Measurements from ENCODE around the gene CREB5.
A peak's percentile ranks its signal among the peaks of the same experiment; 100 is the strongest.

CREB5 gene

GRCh38 chr7:28714459-28715120 lies 302.3 kb downstream of the CREB5 start:
- DNase-seq (ENCODE audit: low spot score): no peak

DNA sequence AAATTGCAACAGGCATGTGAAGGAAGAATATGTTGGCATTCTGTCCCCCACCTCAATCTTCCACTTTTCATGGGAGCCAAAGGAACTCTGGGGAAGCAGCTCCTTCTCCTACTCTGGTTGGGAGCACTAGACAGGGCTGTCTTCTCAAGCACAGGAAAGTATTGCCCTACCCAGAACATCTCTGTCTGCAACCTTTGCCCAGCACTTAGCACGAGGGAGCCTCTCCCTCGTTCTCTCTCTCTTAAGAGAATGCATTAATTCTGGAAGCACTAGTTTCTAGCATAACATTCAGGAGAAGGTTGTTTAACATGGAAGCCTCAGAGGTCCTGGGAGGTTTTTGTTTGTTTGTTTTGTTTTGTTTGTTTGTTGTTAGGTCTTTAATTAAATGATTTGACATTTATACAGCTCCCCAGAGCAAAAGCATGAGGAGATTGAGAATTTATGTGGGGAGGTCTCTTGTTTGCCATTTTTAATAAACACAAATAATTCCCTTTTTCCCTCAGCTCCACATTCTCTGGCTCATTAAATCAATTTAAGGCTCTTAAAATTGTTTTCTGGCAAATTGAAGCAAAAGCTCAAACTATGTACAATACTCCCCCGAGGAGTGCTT lies 305.2 kb downstream of the CREB5 start:
- no peak for DNase-seq (ENCODE audit: low spot score)

- DNase-seq (ENCODE audit: low spot score): no peak
Measured at GRCh38 chr7:28718055-28718481, 305.8 kb downstream of the CREB5 start.

GRCh38 chr7:28718545-28718944 lies 306.2 kb downstream of the CREB5 start:
- no peak for DNase-seq (ENCODE audit: low spot score)

DNA sequence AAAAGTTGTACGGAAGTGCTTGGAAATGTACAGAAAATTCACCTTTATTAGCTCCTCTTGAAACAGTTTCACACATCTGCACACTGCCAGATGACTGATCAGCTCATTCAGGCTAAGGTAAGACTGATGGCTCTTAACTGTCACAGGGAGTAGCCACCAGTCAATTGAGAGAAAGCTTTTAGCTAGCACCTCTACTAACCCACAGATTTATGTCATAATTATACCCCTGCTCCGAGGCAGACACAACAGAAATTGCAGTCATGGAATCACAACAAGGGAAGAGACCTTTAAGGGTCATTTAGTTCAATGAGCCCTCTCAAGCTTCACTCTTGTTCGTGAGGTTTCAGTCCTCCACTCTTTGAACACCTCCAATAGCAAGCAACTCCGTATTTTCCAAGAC lies 310.4 kb downstream of the CREB5 start:
- DNase-seq (ENCODE audit: low spot score): no peak

GRCh38 chr7:28723336-28723735 lies 311.0 kb downstream of the CREB5 start:
- DNase-seq (ENCODE audit: low spot score): no peak

- DNase-seq (ENCODE audit: low spot score): no peak
Measured at GRCh38 chr7:28724563-28724962, 312.2 kb downstream of the CREB5 start.

DNA sequence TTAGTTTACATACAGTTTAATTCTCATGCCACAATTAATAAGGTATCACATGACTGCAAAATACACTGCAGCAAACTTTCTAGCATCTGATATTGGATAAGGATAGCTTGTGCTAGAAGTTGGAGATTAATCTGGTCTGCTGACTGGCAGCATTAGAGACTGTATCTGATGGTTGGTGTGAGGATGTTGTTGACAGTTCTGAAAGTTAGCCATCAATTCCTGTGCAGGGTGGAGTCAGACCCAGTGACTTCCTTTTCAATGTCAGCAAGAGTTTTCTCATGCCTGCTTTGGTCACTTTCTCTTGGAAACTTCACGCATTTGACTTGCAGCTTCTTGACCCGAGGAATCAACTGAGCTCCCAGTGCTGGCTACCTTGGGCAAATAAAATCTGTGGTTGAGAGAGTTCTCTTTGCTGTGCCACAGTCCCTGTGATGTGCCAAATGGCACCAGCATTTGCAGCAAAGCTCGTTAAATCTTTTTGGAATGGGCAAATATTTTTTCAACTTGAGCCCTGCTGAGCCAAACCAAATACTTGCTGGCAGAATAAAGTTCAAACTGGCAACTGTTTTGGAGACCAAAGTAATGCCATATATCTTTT lies 312.8 kb downstream of the CREB5 start:
- DNase-seq (ENCODE audit: low spot score): no peak

- no peak for DNase-seq (ENCODE audit: low spot score)
Measured at GRCh38 chr7:28725911-28726310, 313.6 kb downstream of the CREB5 start.

GRCh38 chr7:28726555-28726954 lies 314.2 kb downstream of the CREB5 start:
- no peak for DNase-seq (ENCODE audit: low spot score)

DNA sequence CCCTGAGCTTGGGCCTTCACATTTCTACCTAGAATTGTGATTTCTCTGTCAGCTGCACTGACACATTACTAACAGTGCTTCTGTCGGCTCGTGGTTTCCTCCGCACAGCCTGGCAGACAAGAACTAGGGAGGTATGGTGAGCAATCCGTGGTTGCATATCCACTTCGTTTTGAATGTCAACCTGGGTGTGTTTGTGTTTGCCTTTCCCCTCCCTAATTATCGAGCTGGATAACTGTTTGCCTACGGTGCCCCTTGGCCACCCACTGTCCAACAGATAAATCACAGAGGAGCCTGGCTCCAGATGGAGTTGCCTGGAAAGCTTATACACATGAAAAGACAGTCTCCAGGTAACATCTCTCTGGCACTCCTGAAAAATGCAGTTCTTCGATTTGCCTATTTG lies 317.0 kb downstream of the CREB5 start:
- DNase-seq (ENCODE audit: low spot score): no peak

- DNase-seq (ENCODE audit: low spot score): no peak
Measured at GRCh38 chr7:28729727-28730126, 317.4 kb downstream of the CREB5 start.

GRCh38 chr7:28731092-28731658 lies 318.9 kb downstream of the CREB5 start:
- DNase-seq (ENCODE audit: low spot score): no peak

- peak; percentile 67 for DNase-seq (ENCODE audit: low spot score)
Measured at GRCh38 chr7:28732071-28732869, 320.0 kb downstream of the CREB5 start.

DNA sequence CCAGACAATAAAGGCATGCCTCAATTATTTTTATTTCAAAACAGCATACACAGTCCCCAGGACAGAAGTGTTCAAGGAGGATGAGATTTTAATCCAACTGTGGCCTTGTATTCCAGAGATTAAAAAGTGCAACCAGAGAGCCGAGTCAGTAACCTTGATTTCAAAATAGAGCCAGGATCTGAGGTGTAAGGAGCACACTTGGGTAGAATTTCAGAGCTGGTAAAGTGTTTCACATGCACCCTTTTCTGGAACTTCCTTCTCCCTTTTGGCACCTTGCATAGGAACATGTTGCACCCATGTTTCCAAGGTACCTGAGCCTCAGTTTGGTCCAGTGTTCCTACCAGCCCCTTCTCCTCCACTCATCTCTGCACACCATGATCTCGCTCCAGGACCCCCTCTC lies 320.7 kb downstream of the CREB5 start:
- DNase-seq (ENCODE audit: low spot score): no peak

DNA sequence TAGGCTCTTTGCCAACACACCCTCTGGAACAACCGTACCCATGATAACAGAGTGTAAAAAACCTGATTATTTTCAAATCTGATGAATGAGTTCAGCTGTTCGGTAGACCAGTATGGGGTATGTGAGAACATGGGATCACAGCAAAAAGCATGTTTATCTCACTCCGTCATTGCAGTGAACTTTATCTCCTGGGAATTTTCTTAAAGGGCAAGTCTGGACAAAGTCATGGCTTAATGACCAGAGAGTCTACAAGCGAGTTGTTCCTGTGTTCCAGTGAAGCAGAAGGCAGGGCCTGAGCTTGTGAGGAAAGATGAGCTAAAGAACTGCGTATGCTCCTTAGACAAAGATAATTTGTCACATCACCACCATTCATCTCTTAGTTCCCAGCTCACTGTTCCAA lies 326.1 kb downstream of the CREB5 start:
- no peak for DNase-seq (ENCODE audit: low spot score)

GRCh38 chr7:28739128-28739527 lies 326.8 kb downstream of the CREB5 start:
- DNase-seq (ENCODE audit: low spot score): no peak

GRCh38 chr7:28739826-28740225 lies 327.5 kb downstream of the CREB5 start:
- DNase-seq (ENCODE audit: low spot score): no peak

DNA sequence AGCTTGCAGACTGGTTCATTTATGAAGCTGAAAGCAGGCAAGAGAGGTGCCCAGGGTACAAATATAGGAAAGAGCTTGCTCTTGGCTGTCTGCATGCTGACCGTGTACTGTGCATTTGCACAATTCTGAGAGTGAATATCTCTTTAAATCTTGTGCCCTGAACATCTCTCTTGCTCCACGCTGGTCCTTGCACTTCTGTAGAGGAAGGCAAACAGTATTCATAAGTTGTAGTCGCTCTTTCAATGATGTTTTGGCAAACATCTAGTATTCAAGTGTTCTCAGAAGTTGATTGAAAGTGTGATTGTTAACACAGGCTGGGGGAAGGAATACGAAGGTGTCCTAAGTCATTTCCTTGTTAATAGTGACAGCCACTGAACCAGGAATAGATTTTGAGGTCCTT lies 332.6 kb downstream of the CREB5 start:
- DNase-seq (ENCODE audit: low spot score): no peak

- DNase-seq (ENCODE audit: low spot score): no peak
Measured at GRCh38 chr7:28745351-28745750, 333.0 kb downstream of the CREB5 start.

DNA sequence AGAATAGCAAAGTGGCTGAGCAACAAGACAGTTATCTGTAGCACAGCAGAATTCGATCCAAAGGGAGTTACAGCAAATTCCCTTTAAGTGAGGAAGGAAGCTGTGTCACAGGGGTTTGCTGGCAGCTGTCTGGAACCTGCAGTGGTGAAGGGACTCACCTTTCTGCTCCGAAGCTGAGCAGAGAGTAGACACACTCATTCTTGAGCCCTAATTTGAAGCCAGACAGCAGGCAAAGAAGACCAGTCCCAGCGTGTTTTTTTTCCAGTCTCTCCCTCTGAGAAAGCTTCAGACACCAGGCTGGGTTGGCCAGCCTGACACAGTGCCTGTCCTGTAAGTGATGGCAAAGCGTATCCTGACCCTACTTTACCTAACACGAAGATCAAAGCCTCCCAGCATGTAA lies 335.1 kb downstream of the CREB5 start:
- no peak for DNase-seq (ENCODE audit: low spot score)

DNA sequence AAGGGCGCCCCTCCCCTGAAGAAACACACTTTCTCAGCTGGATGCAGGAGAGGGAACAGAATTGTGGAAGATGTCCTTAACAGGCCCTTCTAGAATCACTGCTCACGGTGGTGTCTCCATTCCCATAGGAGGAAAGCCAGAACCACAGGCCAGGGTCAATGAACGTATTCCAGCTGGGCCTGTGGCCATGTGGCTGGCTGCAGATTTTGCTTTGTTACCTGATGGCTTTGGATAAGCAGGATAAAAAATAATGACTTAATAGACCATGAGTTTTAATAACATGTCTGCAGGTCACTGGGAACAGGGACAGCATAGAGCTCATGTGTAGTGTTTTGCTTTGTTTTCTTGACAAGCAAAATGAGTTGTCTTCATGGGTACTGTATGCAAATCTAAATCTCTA lies 335.5 kb downstream of the CREB5 start:
- DNase-seq (ENCODE audit: low spot score): no peak

- DNase-seq (ENCODE audit: low spot score): no peak
Measured at GRCh38 chr7:28748346-28748745, 336.0 kb downstream of the CREB5 start.
